Measurements from ENCODE around the gene CCDC80. TPM values are rescaled to one million over a fixed set of nuclear protein-coding genes. Genes with fewer than 3 reads are reported as not detected.

CCDC80 gene
- total and polyA plus RNA-seq, 9 of the 15 experiments (the other 6 are each of a cell fraction or from before 2014, with no cell fraction given), result 0.17 to 2.0 (median 1.1) TPM

DNA sequence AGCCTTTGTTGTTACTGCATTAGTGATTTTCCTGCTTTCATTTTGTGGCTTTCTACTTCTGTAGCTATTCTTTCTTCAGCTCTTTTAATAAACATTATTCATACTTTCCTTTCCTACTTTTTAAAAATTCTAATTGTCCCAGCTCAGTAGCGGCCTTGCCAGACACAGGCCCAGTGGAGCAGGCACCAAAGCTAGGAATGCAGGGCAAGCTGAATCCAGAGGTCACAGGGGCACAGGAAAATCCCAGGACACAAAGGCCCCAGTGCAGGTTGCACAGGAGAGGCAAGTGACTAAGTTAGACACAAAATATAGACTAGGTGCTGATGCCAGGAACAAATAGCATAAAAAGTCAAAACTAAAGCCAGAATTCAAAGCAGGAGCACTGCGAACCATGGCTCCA, 49.0 kb upstream of the CCDC80 start:
- no TSS peak for BruUV-seq (replicated peaks)
- H3K36me3 ChIP-seq (ENCODE audit: control insufficient read depth, insufficient read depth, low read length), result no peaks in the 10 kb centered on the region
- no peaks in the 10 kb centered on the region for H4K20me1 ChIP-seq (replicated peaks; ENCODE audit: control insufficient read depth, insufficient read depth, low read length)
- no peak for TF ChIP-seq JUND (IDR thresholded peaks at IDR 0.05; ENCODE audit: borderline replicate concordance, low read depth, low read length)
- TF ChIP-seq JUND (tag; IDR thresholded peaks at IDR 0.05; ENCODE audit: borderline replicate concordance, low read depth, low read length), result no peak
- no peak for TF ChIP-seq NELFE (IDR thresholded peaks at IDR 0.05; ENCODE audit: insufficient read depth, insufficient read length)
- TF ChIP-seq, protein P1, sequence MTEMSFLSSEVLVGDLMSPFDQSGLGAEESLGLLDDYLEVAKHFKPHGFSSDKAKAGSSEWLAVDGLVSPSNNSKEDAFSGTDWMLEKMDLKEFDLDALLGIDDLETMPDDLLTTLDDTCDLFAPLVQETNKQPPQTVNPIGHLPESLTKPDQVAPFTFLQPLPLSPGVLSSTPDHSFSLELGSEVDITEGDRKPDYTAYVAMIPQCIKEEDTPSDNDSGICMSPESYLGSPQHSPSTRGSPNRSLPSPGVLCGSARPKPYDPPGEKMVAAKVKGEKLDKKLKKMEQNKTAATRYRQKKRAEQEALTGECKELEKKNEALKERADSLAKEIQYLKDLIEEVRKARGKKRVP (CRISPR knock-in tag; IDR thresholded peaks at IDR 0.05), result no peak
- TF ChIP-seq KLF6 (CRISPR knock-in tag; IDR thresholded peaks at IDR 0.05; ENCODE audit: borderline replicate concordance), result no peak
- in situ Hi-C loops (cut with MboI) (no loop called here), intact Hi-C loops (cut with micrococcal nuclease) (loop anchor here (10.0 kb wide), 1 partner anchor 45 kb away; the partner anchor contains the start of gene CCDC80)
- no peak overlapping the region for H3K9ac ChIP-seq (ENCODE audit: insufficient read depth in 1 of 2, low read depth in 2 of 2, low read length in 2 of 2)
- 80% methylated on average over 1 of the region's 2 CpGs for WGBS (ENCODE audit: insufficient coverage, low coverage, missing lambda C conversion rate)
- DNase-seq (ENCODE audit: extremely low read depth in 1 of 4, low spot score in 3 of 4) (no peak), ATAC-seq (no peak), FAIRE-seq (no peak)
- peaks cover 3 to 5% of the 10 kb centered on the region in 2 experiments; a peak in 3 of 5 replicates for H3K4me1 ChIP-seq (replicated peaks in 1 of 2; ENCODE audit: control insufficient read depth in 2 of 2, insufficient read depth in 2 of 2, low read length in 2 of 2)
- H2AFZ ChIP-seq (ENCODE audit: low read depth, low read length), result no peak overlapping the region
- no peaks in the 10 kb centered on the region for H3K79me2 ChIP-seq (ENCODE audit: control insufficient read depth, insufficient read depth, low read length)
- H3K27me3 ChIP-seq (ENCODE audit: control insufficient read depth in 2 of 2, insufficient read depth in 2 of 2, low read length in 2 of 2), result no peaks in the 10 kb centered on the region
- H3K4me2 ChIP-seq (ENCODE audit: insufficient read depth, low read length), result no peak overlapping the region
- H3K4me3 ChIP-seq, result no peak overlapping the region
- ChIA-PET CTCF (ENCODE audit: low intra/inter-chr PET ratio) (no interaction called here), POLR2A (interaction anchor here (0.6 kb wide), 1 partner anchor 443 kb away, joined by 3 read pairs; no protein-coding TSS in a partner anchor)
- H3K9me3 ChIP-seq (replicated peaks; ENCODE audit: control insufficient read depth, insufficient read depth, low read depth, low read length), result no peaks in the 10 kb centered on the region
- no peaks in the 10 kb centered on the region for H3K9me1 ChIP-seq (ENCODE audit: control insufficient read depth, insufficient read depth, low read length)
- no peak overlapping the region for H3K27ac ChIP-seq (ENCODE audit: extremely low read depth, low read depth, low read length)

Measured in K562 (cell line).